HG03135 (cell line): ENCODE results near the gene DGKH.
"Not testable (repeated sequence)": the region's sequence is repeated elsewhere in the genome, so short reads cannot be mapped to it uniquely, and the experiment has no call there.

Experiments
- ATAC-seq: cut with Tn5 transposase; IDR thresholded peaks from one replicate; pipeline ENCODE4 v1.9.1; 2021; ENCODE audit warnings: mild to moderate bottlenecking, moderate library complexity; ENCODE audit not compliant: unreplicated experiment

The DGKH gene

GRCh38 chr13:42041011-42041683, 7.3 kb upstream of the DGKH start:
- peak; percentile 4 for ATAC-seq

- ATAC-seq = no peak
These were observed 6.8 kb upstream of the DGKH start for GRCh38 chr13:42041684-42042035.

- ATAC-seq = no peak
These were observed 4.8 kb upstream of the DGKH start for GRCh38 chr13:42043676-42044075.

DNA sequence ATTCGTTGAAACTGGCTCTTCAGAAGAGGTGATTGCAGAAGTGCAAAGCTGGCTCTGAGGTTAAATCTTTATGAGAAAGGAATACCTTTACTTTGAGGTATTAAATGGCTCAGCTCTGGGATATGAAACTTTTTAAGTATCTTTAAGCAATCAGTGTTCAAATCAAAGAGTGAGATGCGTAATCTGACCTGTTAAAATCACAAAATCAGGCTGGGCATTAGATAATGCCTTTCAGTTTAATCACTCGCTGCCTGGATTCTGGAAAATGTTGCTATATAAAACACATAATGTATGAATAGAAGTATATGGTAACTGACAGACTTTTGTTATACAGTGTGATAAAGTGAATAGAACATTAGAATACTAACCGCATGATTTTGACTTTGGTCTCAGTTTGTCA, 2.0 kb upstream of the DGKH start:
- ATAC-seq = no peak

GRCh38 chr13:42047561-42048341, 697 bp upstream of the DGKH start:
- peak; percentile 18 for ATAC-seq

GRCh38 chr13:42048684-42049453, 421 bp downstream of the DGKH start:
- peak; percentile 41 for ATAC-seq

DNA sequence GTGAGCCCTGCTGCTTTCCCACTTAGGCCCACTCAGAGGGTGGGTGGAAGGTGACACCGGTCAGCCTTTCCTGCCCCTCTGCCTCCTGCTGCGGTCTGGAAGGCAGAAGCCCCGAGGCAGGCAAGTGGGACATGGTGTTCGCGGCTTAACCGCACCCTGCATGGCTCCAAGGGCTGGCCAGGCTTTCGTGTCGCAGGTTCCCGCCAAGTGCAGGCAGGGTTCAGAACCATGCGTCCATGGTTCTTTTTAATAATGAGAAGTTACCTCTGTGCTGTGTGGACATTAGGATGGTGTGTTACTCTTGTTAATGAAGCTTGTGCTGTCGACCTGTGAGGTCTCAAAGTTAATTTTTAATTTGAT, 986 bp downstream of the DGKH start:
- ATAC-seq = peak; percentile 22

- ATAC-seq = no peak
These were observed 6.5 kb downstream of the DGKH start for GRCh38 chr13:42054798-42055499.

GRCh38 chr13:42055500-42056085, 7.1 kb downstream of the DGKH start:
- ATAC-seq = no peak

GRCh38 chr13:42056146-42056545, 7.7 kb downstream of the DGKH start:
- no peak for ATAC-seq

DNA sequence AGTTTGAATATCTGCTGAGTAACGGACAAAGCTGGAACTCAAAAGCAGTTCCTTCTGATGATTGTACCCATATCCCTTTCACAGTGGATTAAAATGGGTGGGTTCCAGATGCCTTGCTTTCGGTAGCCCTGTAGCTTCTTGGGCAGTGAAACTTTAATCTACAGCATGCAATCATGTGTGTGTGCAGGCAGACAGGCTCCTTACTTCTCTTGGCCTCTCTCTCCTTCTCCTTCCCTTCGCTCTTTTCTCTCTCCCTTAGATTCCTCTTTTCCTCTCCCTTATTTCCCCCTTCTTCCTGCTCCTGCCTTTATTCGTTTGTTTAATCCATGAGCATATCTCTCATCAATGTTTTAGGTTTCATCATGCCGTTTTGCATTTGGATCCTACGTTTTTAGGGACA, 8.1 kb downstream of the DGKH start:
- ATAC-seq = no peak

DNA sequence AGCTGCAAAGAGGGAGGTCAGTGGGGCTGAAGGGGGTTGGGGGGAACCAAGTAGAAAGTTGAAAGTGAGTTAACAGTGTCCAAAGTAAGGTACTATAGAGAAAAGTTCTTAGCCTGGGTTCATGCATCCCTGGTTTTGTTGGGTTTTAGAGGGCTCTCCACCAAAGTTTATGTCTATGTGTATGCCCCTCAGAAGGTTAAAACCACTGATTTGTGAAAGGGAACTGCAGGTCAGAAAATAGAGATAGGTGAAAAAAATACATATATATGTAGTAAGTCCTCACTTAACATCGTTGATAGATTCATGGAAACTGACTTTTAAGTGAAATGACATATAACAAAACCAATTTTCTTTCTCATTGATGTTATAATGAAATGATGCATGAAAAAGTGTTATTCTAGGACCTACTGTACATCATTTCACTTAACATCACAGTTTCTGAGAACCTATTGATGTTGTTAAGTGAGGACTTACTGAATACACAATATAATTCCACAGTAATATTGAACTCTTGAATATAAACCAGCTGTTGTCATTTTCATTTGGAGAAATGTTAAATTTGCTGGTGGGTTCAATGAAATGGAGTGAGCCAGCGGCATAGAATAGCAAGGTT, 9.6 kb downstream of the DGKH start:
- ATAC-seq = no peak

- no peak for ATAC-seq
These were observed 13.5 kb downstream of the DGKH start for GRCh38 chr13:42061943-42062342.

- no peak for ATAC-seq
These were observed 14.7 kb downstream of the DGKH start for GRCh38 chr13:42063105-42063504.

- ATAC-seq = no peak
These were observed 15.8 kb downstream of the DGKH start for GRCh38 chr13:42064259-42064658.

- no peak for ATAC-seq
These were observed 16.5 kb downstream of the DGKH start for GRCh38 chr13:42064966-42065365.

DNA sequence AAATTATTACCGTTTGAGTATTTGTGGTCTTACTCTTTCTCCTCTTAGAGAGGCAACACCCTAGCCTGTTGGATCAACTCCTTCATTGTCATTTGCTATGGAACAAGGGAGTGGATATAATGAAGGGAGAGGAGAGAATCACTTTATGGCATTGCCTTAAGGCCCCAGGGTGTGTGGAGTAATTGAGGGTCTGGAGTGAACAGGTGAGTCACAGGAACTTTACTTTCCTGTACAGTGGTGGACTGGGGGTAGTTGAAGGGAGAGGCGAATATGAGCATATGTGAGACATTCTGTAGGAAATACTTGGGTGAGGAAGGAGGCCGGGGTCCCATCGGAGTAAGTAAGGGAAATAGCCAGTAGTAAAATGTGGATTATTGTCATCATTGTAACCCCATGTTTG, 17.0 kb downstream of the DGKH start:
- ATAC-seq = no peak

DNA sequence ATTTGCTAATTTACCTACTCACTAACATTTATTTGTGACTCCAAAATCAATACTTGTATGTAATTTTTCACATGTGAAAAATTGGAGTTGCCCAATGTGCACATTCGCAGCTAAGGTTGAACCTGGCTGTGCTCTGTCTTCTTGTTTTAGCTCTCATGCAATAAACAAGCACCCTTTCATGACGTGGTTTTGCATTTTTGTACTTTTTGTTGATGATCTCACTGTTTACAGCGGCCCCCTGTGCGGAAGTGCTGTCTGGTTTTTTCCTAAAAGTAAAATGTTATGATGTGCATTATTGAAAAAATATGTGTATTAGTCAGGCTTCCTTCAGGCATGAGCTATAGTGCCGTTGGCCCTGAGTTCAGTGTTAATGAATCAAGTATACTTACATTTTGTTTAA, 18.1 kb downstream of the DGKH start:
- ATAC-seq = no peak

DNA sequence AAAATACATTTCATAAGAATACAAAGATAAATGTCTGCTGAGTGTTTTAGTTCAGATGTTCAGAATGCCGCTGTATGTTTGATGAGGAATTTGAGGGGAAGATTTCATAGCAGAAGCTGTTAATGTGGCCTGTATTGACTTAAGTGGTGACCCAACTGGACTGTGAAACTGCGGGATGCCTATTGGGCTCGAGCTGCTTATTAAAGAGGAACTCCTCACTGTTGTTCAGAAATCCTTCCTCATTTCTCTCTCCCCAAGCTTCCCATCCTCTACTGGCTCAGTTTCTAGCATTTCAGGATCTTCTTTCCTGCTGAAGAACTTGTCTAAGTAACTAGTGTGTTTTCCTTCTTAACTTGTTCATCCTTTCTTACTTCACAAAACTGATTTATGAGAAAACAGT, 20.4 kb downstream of the DGKH start:
- no peak for ATAC-seq

DNA sequence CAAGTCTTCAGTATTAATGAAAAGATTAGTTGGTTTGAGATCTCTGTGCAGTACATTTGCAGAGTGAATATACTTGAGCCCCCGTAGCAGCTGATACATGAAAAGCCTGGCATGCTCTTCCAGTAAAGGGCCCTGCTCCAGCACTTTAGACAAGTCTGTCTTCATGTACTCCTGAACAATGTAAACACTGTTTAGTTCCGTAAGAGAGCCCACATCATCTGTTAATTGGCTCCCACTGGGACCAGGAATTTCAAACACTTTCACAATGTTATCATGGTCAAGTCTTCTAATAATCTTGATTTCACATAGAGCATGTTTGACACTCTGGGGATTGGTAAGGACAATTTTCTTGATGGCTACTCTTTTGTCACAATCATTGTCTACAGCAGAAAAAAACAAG, 22.2 kb downstream of the DGKH start:
- not testable (repeated sequence) for ATAC-seq

- not testable (repeated sequence) for ATAC-seq
These were observed 22.7 kb downstream of the DGKH start for GRCh38 chr13:42071179-42071578.
